IMR-90 (cell line): Measurements from ENCODE around the gene GHR. TPM values are rescaled to one million over a fixed set of nuclear protein-coding genes. Genes with fewer than 3 reads are reported as not detected.

Source experiments
- ATAC-seq: fragments of 200-7000 bp; cut with Tn5 transposase; 2 replicates; pipeline ENCODE4 v1.9.1; 2020; ENCODE audit warnings: low read depth, mild to moderate bottlenecking, moderate library complexity
- BruUV-seq: library from RNA; stranded (reverse); fragments of 400-500 nt; replicated peaks from 2 replicates; lab custom pipeline; 2021; lab: Mats Ljungman, UMichigan
- CTCF ChIA-PET: fragments of 300-600 bp; formaldehyde crosslinking; extraction: SDS; loops from one replicate; lab custom pipeline; 2021; ENCODE audit warnings: antibody characterized with exemption; lab: Yijun Ruan, JAX
- POLR2A ChIA-PET: fragments of 300-600 bp; sonication (Branson Sonifier 250); formaldehyde crosslinking; loops from one replicate; lab custom pipeline; 2022; ENCODE audit warnings: antibody characterized with exemption; ENCODE audit not compliant: unreplicated experiment; lab: Charles Lee
- DNase-seq: peaks from one replicate; pipeline ENCODE4 v3.0.0; 2013
- H2AFZ ChIP-seq: replicated peaks from 2 replicates; pipeline ENCODE3; 2013; ENCODE audit warnings: low read length, mild to moderate bottlenecking; ENCODE audit not compliant: poor library complexity
- H2AK5ac ChIP-seq: 2 replicates; pipeline ENCODE4 v1.6.1; 2013; ENCODE audit warnings: low read depth, low read length, inconsistent platforms
- H2AK9ac ChIP-seq: replicated peaks from 2 replicates; pipeline ENCODE3; 2013; ENCODE audit warnings: mild to moderate bottlenecking, low read depth, low read length, moderate library complexity; ENCODE audit not compliant: poor library complexity
- H2BK120ac ChIP-seq: 2 replicates; pipeline ENCODE4 v1.6.1; 2013; ENCODE audit warnings: low read depth, low read length, inconsistent platforms
- H2BK15ac ChIP-seq: 3 replicates; pipeline ENCODE4 v1.6.1; 2013; ENCODE audit warnings: low read depth, low read length, inconsistent platforms
- H2BK20ac ChIP-seq: 2 replicates; pipeline ENCODE4 v1.6.1; 2013; ENCODE audit warnings: low read depth, mild to moderate bottlenecking, inconsistent platforms, low read length, moderate library complexity
- H2BK5ac ChIP-seq: 2 replicates; pipeline ENCODE4 v1.6.1; 2013; ENCODE audit warnings: mild to moderate bottlenecking, low read depth, low read length, inconsistent platforms; ENCODE audit not compliant: poor library complexity, severe bottlenecking
- H3K14ac ChIP-seq: replicated peaks from 2 replicates; pipeline ENCODE4 v1.6.1; 2013; ENCODE audit warnings: low read depth, low read length, inconsistent platforms
- H3K18ac ChIP-seq: 2 replicates; pipeline ENCODE4 v1.6.1; 2013; ENCODE audit warnings: low read depth, low read length, control low read depth
- H3K23ac ChIP-seq: 2 replicates; pipeline ENCODE4 v1.6.1; 2013; ENCODE audit warnings: low read depth, low read length, inconsistent platforms
- H3K27ac ChIP-seq: 2 replicates; pipeline ENCODE4 v1.5.1; 2013; ENCODE audit warnings: mild to moderate bottlenecking, control low read depth, low read length; ENCODE audit not compliant: insufficient read depth
- H3K27me3 ChIP-seq: 2 replicates; pipeline ENCODE4 v1.6.1; 2013; ENCODE audit warnings: low read length; ENCODE audit not compliant: control insufficient read depth, insufficient read depth
- H3K36me3 ChIP-seq: 2 replicates; pipeline ENCODE4 v1.6.1; 2013; ENCODE audit warnings: low read length, mixed read lengths; ENCODE audit not compliant: control insufficient read depth, insufficient read depth
- H3K4ac ChIP-seq: 2 replicates; pipeline ENCODE4 v1.6.1; 2013; ENCODE audit warnings: low read depth, low read length, inconsistent platforms
- H3K4me1 ChIP-seq: 2 replicates; pipeline ENCODE4 v1.6.1; 2013; ENCODE audit warnings: low read length, mixed read lengths; ENCODE audit not compliant: control insufficient read depth, insufficient read depth
- H3K4me2 ChIP-seq: 2 replicates; pipeline ENCODE4 v1.6.1; 2013; ENCODE audit warnings: low read depth, mild to moderate bottlenecking, control low read depth, low read length, moderate library complexity
- H3K4me3 ChIP-seq: 2 replicates; pipeline ENCODE4 v1.5.1; 2013; ENCODE audit warnings: low read depth, mild to moderate bottlenecking, control low read depth, low read length, moderate library complexity; ENCODE audit not compliant: insufficient read depth
- H3K56ac ChIP-seq: 2 replicates; pipeline ENCODE4 v1.6.1; 2013; ENCODE audit warnings: low read length, inconsistent platforms; ENCODE audit not compliant: insufficient read depth; ENCODE audit errors: extremely low read depth
- H3K79me1 ChIP-seq, 2 experiments: 2 replicates each; pipeline ENCODE4 v1.6.1; 2013; ENCODE audit warnings: low read length in 2 of 2, inconsistent platforms in 1 of 2, low read depth in 1 of 2
- H3K9ac ChIP-seq: 2 replicates; pipeline ENCODE4 v1.6.1; 2013; ENCODE audit warnings: low read depth, low read length, control low read depth
- H3K9me1 ChIP-seq: 2 replicates; pipeline ENCODE4 v1.6.1; 2013; ENCODE audit warnings: low read length, inconsistent platforms; ENCODE audit not compliant: insufficient read depth
- H3K9me3 ChIP-seq: 2 replicates; pipeline ENCODE4 v1.6.1; 2013; ENCODE audit warnings: low read length; ENCODE audit not compliant: control insufficient read depth, insufficient read depth
- H4K20me1 ChIP-seq: 2 replicates; pipeline ENCODE4 v1.6.1; 2013; ENCODE audit warnings: low read length, inconsistent platforms; ENCODE audit not compliant: insufficient read depth
- H4K5ac ChIP-seq: 2 replicates; pipeline ENCODE4 v1.6.1; 2013; ENCODE audit warnings: mild to moderate bottlenecking, low read depth, low read length, control low read depth
- H4K8ac ChIP-seq, 2 experiments: 2 replicates each; pipeline ENCODE4 v1.6.1; 2013; ENCODE audit warnings: low read depth in 2 of 2, low read length in 2 of 2, control low read depth in 1 of 2, inconsistent platforms in 1 of 2
- H4K91ac ChIP-seq: 2 replicates; pipeline ENCODE4 v1.6.1; 2013; ENCODE audit warnings: low read depth, low read length, inconsistent platforms; ENCODE audit not compliant: insufficient read depth
- MAFK ChIP-seq: IDR thresholded peaks from 2 replicates; pipeline ENCODE4 v1.6.1; 2012; ENCODE audit warnings: low read depth, low read length, improper control_type of control experiment
- WGBS, 2 experiments: methylation state at CpG; one replicate each; pipeline versions ENCODE4 v1.1.5 to v1.1.7; 2013; ENCODE audit warnings: missing lambda C conversion rate in 2 of 2; ENCODE audit not compliant: insufficient read length in 1 of 2; ENCODE audit errors: extremely low coverage in 2 of 2; 5-methylcytosine and 5-hydroxymethylcytosine counted together
- dilution Hi-C: fragments of 300-500 bp; cut with HindIII; formaldehyde crosslinking; loops from one replicate; pipeline ENCODE4 v1.14.3; 2018; ENCODE audit warnings: low sequenced_read_pairs; ENCODE audit not compliant: unreplicated experiment
- in situ Hi-C: fragments of 300-500 bp; cut with MboI; formaldehyde crosslinking; loops from 3 replicates; pipeline ENCODE4 v1.14.3; 2019; ENCODE audit warnings: low sequenced_read_pairs, inconsistent platforms, mixed read lengths
- intact Hi-C: fragments of 100-400 bp; cut with micrococcal nuclease; formaldehyde crosslinking; loops from 2 replicates; pipeline ENCODE4 v1.10.0; 2022
- polyA plus RNA-seq, 3 experiments: library from polyadenylated mRNA; depleted of rRNA; stranded (reverse); fragments of >200 nt; gene quantifications; 2 replicates each; pipeline ENCODE4 v1.2.3, GENCODE V29; 2012; ENCODE audit warnings: low replicate concordance in 1 of 3
- total RNA-seq: library from RNA; depleted of rRNA; stranded (reverse); fragments of >200 nt; gene quantifications from 2 replicates; pipeline ENCODE4 v1.2.3, GENCODE V29; 2012
- TF ChIP-seq, protein P1 (sequence below): conservative IDR thresholded peaks from 2 replicates; pipeline ENCODE4 v1.5.1; 2012; ENCODE audit warnings: mild to moderate bottlenecking, low read depth, low read length, improper control_type of control experiment

GHR gene
- total and polyA plus RNA-seq, 2 of the 4 experiments (the other 2 are of a cell fraction), result 0.36 to 1.1 TPM

DNA sequence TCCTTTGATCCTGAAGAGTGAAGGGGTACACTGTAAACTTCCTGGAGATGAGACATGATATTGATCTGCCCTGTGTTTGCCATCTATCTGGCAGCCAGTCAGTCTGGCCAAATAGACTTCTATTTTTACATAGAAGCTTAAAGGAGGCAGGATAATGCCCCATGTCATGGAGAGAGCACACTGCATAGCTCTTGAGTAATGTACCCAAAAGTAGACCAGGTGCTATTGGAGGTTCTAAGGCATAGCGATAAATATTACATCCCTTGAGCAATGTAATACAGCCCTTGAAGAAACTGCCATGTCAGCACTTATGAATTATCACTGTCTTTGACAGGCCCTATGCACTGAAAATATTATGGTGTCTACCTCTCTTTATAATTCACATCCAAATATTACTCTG is 131.8 kb downstream of the GHR start:
- DNase-seq (no peak), ATAC-seq (no peak)
- no peak overlapping the region for H2AK9ac ChIP-seq
- H3K9me3 ChIP-seq, result no peaks in the 10 kb centered on the region
- H3K56ac ChIP-seq, result no peak overlapping the region
- no peak overlapping the region for H3K4me3 ChIP-seq
- CTCF ChIA-PET, result interaction anchor here (1.3 kb wide), 1 partner anchor 30 kb away, joined by 3 read pairs; no protein-coding TSS in a partner anchor
- H3K9me1 ChIP-seq, result no peaks in the 10 kb centered on the region
- intact Hi-C loops (no loop called here), in situ Hi-C loops (no loop called here), dilution Hi-C loops (no loop called here)
- no peak overlapping the region for H2BK20ac ChIP-seq
- no peak overlapping the region for H3K4ac ChIP-seq
- H4K5ac ChIP-seq, result no peak overlapping the region
- no peak overlapping the region for H3K27ac ChIP-seq
- H3K18ac ChIP-seq, result no peak overlapping the region
- no peaks in the 10 kb centered on the region for H3K79me1 ChIP-seq
- no peak overlapping the region for H3K23ac ChIP-seq
- no peak overlapping the region for H2AFZ ChIP-seq
- H3K36me3 ChIP-seq, result no peaks in the 10 kb centered on the region
- no peak overlapping the region for H3K9ac ChIP-seq
- H3K4me1 ChIP-seq, result no peaks in the 10 kb centered on the region
- H4K91ac ChIP-seq, result no peak overlapping the region
- no peak overlapping the region for H3K4me2 ChIP-seq
- no TSS peak for BruUV-seq
- no peak overlapping the region for H4K8ac ChIP-seq
- no CpG with 5 or more reads among the region's 1 CpG for WGBS, 2 experiments
- H4K20me1 ChIP-seq, result no peaks in the 10 kb centered on the region
- TF ChIP-seq, protein P1, sequence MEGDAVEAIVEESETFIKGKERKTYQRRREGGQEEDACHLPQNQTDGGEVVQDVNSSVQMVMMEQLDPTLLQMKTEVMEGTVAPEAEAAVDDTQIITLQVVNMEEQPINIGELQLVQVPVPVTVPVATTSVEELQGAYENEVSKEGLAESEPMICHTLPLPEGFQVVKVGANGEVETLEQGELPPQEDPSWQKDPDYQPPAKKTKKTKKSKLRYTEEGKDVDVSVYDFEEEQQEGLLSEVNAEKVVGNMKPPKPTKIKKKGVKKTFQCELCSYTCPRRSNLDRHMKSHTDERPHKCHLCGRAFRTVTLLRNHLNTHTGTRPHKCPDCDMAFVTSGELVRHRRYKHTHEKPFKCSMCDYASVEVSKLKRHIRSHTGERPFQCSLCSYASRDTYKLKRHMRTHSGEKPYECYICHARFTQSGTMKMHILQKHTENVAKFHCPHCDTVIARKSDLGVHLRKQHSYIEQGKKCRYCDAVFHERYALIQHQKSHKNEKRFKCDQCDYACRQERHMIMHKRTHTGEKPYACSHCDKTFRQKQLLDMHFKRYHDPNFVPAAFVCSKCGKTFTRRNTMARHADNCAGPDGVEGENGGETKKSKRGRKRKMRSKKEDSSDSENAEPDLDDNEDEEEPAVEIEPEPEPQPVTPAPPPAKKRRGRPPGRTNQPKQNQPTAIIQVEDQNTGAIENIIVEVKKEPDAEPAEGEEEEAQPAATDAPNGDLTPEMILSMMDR, result no peak
- peak; percentile 99 for TF ChIP-seq MAFK
- no peak overlapping the region for H2BK15ac ChIP-seq
- no peak overlapping the region for H2AK5ac ChIP-seq
- POLR2A ChIA-PET, result no interaction called here
- no peak overlapping the region for H3K14ac ChIP-seq
- H2BK120ac ChIP-seq, result no peak overlapping the region
- H2BK5ac ChIP-seq, result no peak overlapping the region
- H3K27me3 ChIP-seq, result no peaks in the 10 kb centered on the region
